Upper lobe of right lung (tissue), 1 donor: ENCODE results near the gene CDC45. TPM values are rescaled to one million over a fixed set of nuclear protein-coding genes. Genes with fewer than 3 reads are reported as not detected.

Experiments
- ATAC-seq: fragments of 200-7000 bp; cut with Tn5 transposase; one replicate; pipeline ENCODE4 v1.9.1; 2020; ENCODE audit warnings: mild to moderate bottlenecking, moderate library complexity
- DNase-seq: peaks from one replicate; pipeline ENCODE4 v3.0.0-alpha.2; 2020
- H3K27ac ChIP-seq: fragments of 200-600 bp; one replicate; pipeline ENCODE4 v1.8.0; 2022
- H3K27me3 ChIP-seq: fragments of 200-600 bp; one replicate; pipeline ENCODE4 v1.8.0; 2022; ENCODE audit warnings: mild to moderate bottlenecking
- H3K36me3 ChIP-seq: fragments of 200-600 bp; one replicate; pipeline ENCODE4 v1.8.0; 2022
- H3K4me1 ChIP-seq: fragments of 200-600 bp; one replicate; pipeline ENCODE4 v1.8.0; 2022
- H3K4me3 ChIP-seq: fragments of 200-600 bp; one replicate; pipeline ENCODE4 v1.8.0; 2022; ENCODE audit warnings: mild to moderate bottlenecking
- H3K9me3 ChIP-seq: fragments of 200-600 bp; one replicate; pipeline ENCODE4 v1.8.0; 2022
- intact Hi-C: fragments of 100-400 bp; cut with DNase I; formaldehyde crosslinking; loops from one replicate; pipeline ENCODE4 v1.11.0; 2022
- total RNA-seq: library from RNA; stranded (reverse); fragmentation: NEBNext Ultra II Directional; extraction: Animal tissue kit (Norgen Biotek cat#: 25700); gene quantifications from one replicate; pipeline ENCODE4 v1.2.1, GENCODE V29; 2021
- TF ChIP-seq, protein P1 (sequence below): fragments of 200-600 bp; IDR thresholded peaks from one replicate; pipeline ENCODE4 v1.8.0; 2022; ENCODE audit warnings: antibody characterized with exemption
- donor health status: DM: no; HTN: yes; CAD: no; lungs with severe emphysema.

CDC45 gene
- total RNA-seq, 1 donor from 2014 or later: 0.58 TPM

DNA sequence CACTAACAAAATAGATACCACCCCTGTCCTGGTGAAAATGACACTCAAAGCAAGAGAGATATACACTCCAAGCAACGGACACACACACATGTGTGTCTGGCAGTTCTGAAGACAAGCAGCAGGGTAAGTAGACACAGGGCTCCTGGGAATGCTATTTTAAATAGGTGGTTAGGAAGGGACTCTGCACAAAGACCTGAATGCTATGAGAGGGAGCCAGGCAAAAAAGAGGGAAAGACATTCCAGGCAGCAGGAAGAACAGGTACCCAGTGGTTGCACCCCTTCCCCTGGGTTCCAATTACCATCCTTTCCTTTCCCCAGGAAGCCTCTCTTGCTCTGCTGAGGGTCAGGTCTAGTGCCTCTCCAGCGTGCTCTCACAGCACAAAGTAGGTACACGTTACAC, 3.7 kb upstream of the CDC45 start:
- intact Hi-C loops: no loop called here
- no peak for ATAC-seq

DNA sequence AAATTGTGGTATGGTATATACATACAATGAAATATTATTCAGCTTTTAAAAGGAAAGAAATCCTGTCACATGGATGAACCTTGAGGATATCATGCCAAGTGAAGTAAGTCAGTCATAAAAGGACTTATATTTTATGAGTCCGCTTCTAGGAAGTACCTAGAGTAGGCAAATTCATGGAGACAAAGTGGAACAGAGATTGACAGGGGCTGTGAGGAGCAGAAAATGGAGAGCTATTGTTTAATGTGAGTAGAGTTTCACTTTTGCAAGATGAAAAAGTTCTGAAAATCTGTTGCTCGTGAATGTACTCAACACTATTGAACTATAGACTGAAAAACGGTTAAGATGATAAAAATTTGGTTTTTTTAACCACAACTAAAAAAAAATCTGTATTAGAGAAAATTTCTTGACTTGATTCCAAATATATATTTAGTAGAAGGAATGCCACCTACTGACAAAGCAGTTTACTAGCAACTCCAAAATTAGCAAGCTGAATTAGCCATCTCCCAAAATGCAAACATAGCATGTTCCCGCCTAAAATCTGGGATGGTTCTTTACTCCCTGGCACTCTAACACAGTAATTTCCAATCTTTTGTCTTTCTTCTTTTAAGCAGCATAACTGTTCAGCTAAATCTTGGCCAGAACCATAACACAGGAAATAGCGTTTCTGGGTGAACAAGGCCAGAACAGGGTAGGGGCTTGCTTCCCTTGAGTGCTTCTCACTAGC, 2.2 kb upstream of the CDC45 start:
- DNase-seq (no peak), ATAC-seq (no peak)
- Histone ChIP-seq H3K9me3 (no peaks in the 10 kb centered on the region), H3K4me1 (peaks cover 19% of the 10 kb centered on the region), H3K27me3 (no peaks in the 10 kb centered on the region), H3K4me3 (peak overlapping the region; percentile 85), H3K36me3 (peaks cover 24% of the 10 kb centered on the region), H3K27ac (peak overlapping the region; percentile 100)
- intact Hi-C loops: no loop called here
- TF ChIP-seq, protein P1, sequence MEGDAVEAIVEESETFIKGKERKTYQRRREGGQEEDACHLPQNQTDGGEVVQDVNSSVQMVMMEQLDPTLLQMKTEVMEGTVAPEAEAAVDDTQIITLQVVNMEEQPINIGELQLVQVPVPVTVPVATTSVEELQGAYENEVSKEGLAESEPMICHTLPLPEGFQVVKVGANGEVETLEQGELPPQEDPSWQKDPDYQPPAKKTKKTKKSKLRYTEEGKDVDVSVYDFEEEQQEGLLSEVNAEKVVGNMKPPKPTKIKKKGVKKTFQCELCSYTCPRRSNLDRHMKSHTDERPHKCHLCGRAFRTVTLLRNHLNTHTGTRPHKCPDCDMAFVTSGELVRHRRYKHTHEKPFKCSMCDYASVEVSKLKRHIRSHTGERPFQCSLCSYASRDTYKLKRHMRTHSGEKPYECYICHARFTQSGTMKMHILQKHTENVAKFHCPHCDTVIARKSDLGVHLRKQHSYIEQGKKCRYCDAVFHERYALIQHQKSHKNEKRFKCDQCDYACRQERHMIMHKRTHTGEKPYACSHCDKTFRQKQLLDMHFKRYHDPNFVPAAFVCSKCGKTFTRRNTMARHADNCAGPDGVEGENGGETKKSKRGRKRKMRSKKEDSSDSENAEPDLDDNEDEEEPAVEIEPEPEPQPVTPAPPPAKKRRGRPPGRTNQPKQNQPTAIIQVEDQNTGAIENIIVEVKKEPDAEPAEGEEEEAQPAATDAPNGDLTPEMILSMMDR: peak; percentile 20

More for the DNA sequence above, 3.7 kb upstream of the CDC45 start:
- H3K4me3 ChIP-seq: no peak overlapping the region
- TF ChIP-seq, protein P1: no peak
- no peaks in the 10 kb centered on the region for H3K27me3 ChIP-seq
- peaks cover 19% of the 10 kb centered on the region for H3K4me1 ChIP-seq
- peaks cover 37% of the 10 kb centered on the region for H3K36me3 ChIP-seq
- no peak overlapping the region for H3K27ac ChIP-seq
- DNase-seq: no peak
- H3K9me3 ChIP-seq: no peaks in the 10 kb centered on the region

DNA sequence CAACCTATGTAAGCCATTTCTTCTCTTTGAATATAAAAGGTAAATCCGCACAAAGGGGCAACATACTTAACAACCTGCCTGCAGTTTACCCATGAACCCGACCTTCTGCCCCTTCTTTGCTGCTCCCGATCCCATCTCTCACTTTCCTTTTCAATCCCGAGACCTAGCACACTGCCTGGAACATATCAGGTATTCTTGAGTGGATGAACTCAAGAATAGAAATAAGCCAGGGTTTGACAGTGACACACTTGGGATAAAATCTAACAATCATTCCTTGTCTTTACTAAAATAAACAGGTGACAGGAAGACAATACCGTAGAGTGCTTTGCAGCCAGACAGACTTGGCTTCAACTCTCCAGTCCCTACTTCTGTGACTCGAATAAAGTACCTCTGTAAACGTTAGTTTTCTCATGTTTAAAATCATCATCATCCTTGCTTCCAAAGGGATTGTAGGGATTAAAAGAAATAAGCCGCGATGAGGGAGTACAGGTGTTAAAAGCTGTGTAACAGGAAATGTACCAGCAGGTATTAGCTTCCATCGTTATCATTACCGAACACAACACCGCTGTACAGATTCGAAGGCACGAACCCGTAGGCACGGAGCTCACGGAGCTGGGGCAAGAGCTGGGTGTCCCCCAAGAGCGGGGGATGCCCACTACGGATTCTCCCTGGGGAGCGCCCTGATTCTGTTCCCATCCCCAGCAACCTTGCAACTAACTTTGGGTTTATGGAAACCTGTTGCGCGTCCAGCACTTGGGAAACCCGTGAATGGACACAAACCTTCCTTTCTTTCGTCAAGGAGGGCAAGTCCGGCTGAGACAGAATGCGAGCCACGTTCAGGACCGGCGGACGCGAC, 1.4 kb upstream of the CDC45 start:
- Histone ChIP-seq H3K4me3 (peak overlapping the region; percentile 85), H3K4me1 (peaks cover 19% of the 10 kb centered on the region), H3K27ac (peak overlapping the region; percentile 100), H3K27me3 (no peaks in the 10 kb centered on the region), H3K36me3 (peaks cover 16% of the 10 kb centered on the region), H3K9me3 (no peaks in the 10 kb centered on the region)
- DNase-seq: no peak
- TF ChIP-seq, protein P1: no peak
- intact Hi-C loops: no loop called here
- ATAC-seq: no peak

DNA sequence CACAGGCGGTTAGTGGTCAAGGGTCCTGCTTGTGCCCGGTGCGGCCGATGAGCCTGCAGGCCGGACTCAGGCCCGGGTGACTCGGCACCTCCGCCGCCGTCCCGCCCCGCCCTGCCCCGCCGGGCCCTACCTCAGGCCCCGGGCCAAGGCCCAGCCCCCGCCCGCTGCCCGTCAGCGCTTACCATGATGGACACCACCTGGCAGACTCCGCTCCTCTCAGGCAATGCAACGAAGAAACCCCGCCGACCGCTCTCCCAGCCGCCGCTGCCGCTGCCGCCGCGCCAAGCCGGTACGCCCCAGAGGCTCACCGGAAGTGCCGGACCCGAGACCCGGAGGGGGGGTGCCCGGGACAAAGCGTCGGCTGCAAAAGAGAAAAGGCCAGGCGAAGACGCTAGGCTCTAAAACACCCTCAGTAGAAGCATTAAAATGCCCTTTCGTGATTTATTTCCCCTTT, 792 bp upstream of the CDC45 start, which contains the start of gene UFD1:
TSS of gene UFD1 (minus strand) at position 293 of the 454 bp plus-strand sequence. CDS start at position 185, 108 bp downstream.
- intact Hi-C loops: no loop called here
- peak within 1 kb of the TSS; percentile 100 for H3K27ac ChIP-seq
- peak; percentile 81 for ATAC-seq
- H3K9me3 ChIP-seq: no peaks in the 10 kb centered on the region
- peak within 1 kb of the TSS; percentile 85 for H3K4me3 ChIP-seq
- H3K27me3 ChIP-seq: no peaks in the 10 kb centered on the region
- peaks cover 19% of the 10 kb centered on the region for H3K4me1 ChIP-seq
- TF ChIP-seq, protein P1: no peak
- peaks cover 9% of the 10 kb centered on the region for H3K36me3 ChIP-seq
- DNase-seq: peak; percentile 93

DNA sequence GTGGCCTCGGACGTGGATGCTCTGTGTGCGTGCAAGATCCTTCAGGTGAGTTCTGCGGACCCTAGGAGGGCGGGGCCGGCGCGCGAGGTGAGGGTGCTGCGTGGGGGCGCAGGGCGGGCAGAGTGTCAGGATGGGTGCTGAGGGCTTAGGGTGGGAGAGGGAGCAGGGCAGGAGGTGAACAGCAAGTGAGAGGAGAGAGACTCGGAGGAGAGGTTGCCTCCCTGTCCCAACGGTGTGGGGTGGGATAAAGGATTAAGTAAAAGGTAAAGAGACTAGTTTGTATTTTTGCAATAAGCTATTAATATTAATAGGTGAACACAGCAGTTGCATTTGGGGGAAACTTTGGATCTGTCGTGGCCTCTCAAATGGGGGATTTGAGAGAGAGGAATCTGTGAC, 451 bp downstream of the CDC45 start:
- DNase-seq (no peak), ATAC-seq (no peak)
- TF ChIP-seq, protein P1: no peak
- intact Hi-C loops: no loop called here
- peak overlapping the region; percentile 85 for H3K4me3 ChIP-seq
- no peak overlapping the region for H3K27ac ChIP-seq
- peaks cover 19% of the 10 kb centered on the region for H3K4me1 ChIP-seq
- no peaks in the 10 kb centered on the region for H3K9me3 ChIP-seq
- H3K36me3 ChIP-seq: no peaks in the 10 kb centered on the region
- no peaks in the 10 kb centered on the region for H3K27me3 ChIP-seq
